Osteocyte (in vitro differentiated cells): Measurements from ENCODE around the gene CLPTM1. TPM values are rescaled to one million over a fixed set of nuclear protein-coding genes. Genes with fewer than 3 reads are reported as not detected.

ENCODE experiments used
- DNase-seq: peaks from one replicate; pipeline ENCODE4 v3.0.0; 2021; ENCODE audit warnings: mixed read lengths; ENCODE audit not compliant: unreplicated experiment; ENCODE audit errors: extremely low spot score
- H3K27ac Mint-ChIP-seq: one replicate; pipeline ENCODE4 v1.8.0; 2021; ENCODE audit warnings: mild to moderate bottlenecking, mixed read lengths; ENCODE audit not compliant: unreplicated experiment
- H3K27me3 Mint-ChIP-seq: one replicate; pipeline ENCODE4 v1.8.0; 2021; ENCODE audit warnings: mixed read lengths; ENCODE audit not compliant: unreplicated experiment
- H3K36me3 Mint-ChIP-seq: one replicate; pipeline ENCODE4 v1.8.0; 2021; ENCODE audit warnings: mixed read lengths; ENCODE audit not compliant: unreplicated experiment
- H3K4me1 Mint-ChIP-seq: one replicate; pipeline ENCODE4 v1.8.0; 2021; ENCODE audit warnings: mixed read lengths; ENCODE audit not compliant: unreplicated experiment
- H3K4me3 Mint-ChIP-seq: one replicate; pipeline ENCODE4 v1.8.0; 2021; ENCODE audit warnings: mild to moderate bottlenecking, moderate library complexity, mixed read lengths; ENCODE audit not compliant: unreplicated experiment
- H3K9me3 Mint-ChIP-seq: one replicate; pipeline ENCODE4 v1.8.0; 2021; ENCODE audit warnings: mixed read lengths; ENCODE audit not compliant: unreplicated experiment
- CTCF ChIP-seq: fragments of 200-600 bp; sonication (generic); IDR thresholded peaks from 2 replicates; pipeline ENCODE4 v1.5.0; 2021; ENCODE audit warnings: antibody characterized with exemption, mild to moderate bottlenecking, moderate library complexity
- total RNA-seq: library from RNA; stranded (reverse); gene quantifications from 2 replicates; pipeline ENCODE4 v1.2.1, GENCODE V29; 2021

The CLPTM1 gene
- total RNA-seq, 1 donor from 2014 or later, result 124 TPM

- DNase-seq, result no peak
- TF ChIP-seq CTCF, result no peak
- H3K36me3 Mint-ChIP-seq, result peaks cover 28% of the 10 kb centered on the region
- H3K4me3 Mint-ChIP-seq, result no peak overlapping the region
- no peaks in the 10 kb centered on the region for H3K9me3 Mint-ChIP-seq
- no peaks in the 10 kb centered on the region for H3K27me3 Mint-ChIP-seq
- H3K27ac Mint-ChIP-seq, result no peak overlapping the region
- H3K4me1 Mint-ChIP-seq, result no peaks in the 10 kb centered on the region
These were observed 77.2 kb downstream of the CLPTM1 start for GRCh38 chr19:45032421-45032820.

- Mint-ChIP-seq H3K9me3 (no peaks in the 10 kb centered on the region), H3K27me3 (no peaks in the 10 kb centered on the region), H3K36me3 (peaks cover 22% of the 10 kb centered on the region), H3K4me1 (peaks cover 14% of the 10 kb centered on the region), H3K4me3 (no peak overlapping the region), H3K27ac (no peak overlapping the region)
- TF ChIP-seq CTCF, result no peak
- no peak for DNase-seq
These were observed 80.6 kb downstream of the CLPTM1 start for GRCh38 chr19:45035755-45036154.

DNA sequence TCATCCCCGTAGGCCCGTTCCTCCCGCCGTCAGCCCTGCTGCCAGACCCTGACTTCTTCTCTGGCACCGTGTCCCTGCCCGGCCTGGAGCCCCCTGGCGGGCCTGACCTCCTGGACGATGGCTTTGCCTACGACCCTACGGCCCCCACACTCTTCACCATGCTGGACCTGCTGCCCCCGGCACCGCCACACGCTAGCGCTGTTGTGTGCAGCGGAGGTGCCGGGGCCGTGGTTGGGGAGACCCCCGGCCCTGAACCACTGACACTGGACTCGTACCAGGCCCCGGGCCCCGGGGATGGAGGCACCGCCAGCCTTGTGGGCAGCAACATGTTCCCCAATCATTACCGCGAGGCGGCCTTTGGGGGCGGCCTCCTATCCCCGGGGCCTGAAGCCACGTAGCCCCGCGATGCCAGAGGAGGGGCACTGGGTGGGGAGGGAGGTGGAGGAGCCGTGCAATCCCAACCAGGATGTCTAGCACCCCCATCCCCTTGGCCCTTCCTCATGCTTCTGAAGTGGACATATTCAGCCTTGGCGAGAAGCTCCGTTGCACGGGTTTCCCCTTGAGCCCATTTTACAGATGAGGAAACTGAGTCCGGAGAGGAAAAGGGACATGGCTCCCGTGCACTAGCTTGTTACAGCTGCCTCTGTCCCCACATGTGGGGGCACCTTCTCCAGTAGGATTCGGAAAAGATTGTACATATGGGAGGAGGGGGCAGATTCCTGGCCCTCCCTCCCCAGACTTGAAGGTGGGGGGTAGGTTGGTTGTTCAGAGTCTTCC is 82.4 kb downstream of the CLPTM1 start:
- peaks cover 27% of the 10 kb centered on the region for H3K36me3 Mint-ChIP-seq
- H3K4me1 Mint-ChIP-seq, result peaks cover 18% of the 10 kb centered on the region
- TF ChIP-seq CTCF, result no peak
- H3K4me3 Mint-ChIP-seq, result peak overlapping the region; percentile 48
- no peak for DNase-seq
- H3K9me3 Mint-ChIP-seq, result no peaks in the 10 kb centered on the region
- H3K27me3 Mint-ChIP-seq, result no peaks in the 10 kb centered on the region
- peak overlapping the region; percentile 52 for H3K27ac Mint-ChIP-seq

DNA sequence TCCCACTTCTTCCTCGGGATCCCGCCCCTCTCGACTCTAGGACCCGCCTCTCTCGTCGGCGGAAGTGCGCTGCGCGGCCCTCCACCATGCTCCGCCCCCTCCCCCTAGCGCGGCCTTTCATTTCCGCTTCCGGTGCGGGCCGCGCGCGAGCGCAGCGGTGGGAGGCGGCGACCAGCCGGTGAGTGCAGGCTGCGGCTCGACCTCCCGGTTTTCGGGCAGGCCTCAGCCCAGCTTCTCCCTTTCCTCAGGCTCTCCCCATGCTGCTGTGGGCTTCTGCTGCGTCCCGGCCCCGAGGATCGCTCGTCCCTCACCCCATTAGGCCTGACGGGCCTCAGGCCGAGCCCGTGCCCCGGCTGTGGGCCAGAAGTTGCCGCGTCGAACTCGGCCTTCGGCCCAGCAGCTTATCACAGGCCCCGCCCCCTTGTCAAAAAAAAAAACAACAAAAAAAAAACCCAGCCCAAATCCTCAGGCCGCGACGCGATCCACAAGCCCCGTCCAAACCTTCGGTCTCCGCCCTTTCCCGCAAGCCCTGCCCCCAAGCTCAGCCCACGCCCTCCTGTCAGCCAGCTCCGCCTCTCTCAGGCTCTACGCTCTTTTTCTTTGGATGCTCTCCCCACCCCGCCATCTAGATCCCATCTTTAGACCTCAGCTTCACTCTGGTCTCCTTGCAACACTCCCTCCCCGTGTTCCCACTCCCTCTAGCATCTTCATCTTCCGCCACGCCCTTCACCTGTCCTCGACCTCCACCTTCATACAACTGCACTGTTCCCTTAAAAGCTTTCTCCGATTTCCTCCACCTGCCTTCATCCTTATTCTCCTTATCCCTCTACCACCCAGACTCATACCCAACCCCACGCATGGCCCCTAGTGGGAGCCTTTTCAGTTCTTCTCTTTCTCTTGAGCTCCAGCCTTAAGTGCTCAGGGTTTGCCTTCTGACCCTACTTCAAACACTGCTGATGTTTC is 84.0 kb downstream of the CLPTM1 start, which contains the start of gene CLASRP:
Gene CLASRP, plus strand, starts transcription at position 115 of the 963 bp plus-strand sequence. CDS start 1,168 bp downstream, outside the sequence.
- Mint-ChIP-seq H3K9me3 (no peaks in the 10 kb centered on the region), H3K36me3 (peaks cover 24% of the 10 kb centered on the region), H3K27ac (peak within 1 kb of the TSS; percentile 97), H3K4me3 (peak within 1 kb of the TSS; percentile 99), H3K27me3 (no peaks in the 10 kb centered on the region), H3K4me1 (peaks cover 18% of the 10 kb centered on the region)
- no peak for TF ChIP-seq CTCF
- peak; percentile 96 for DNase-seq
